Cerebellar cortex (tissue), 1 donor: ENCODE data around the gene CDK2AP2.
"Not testable (repeated sequence)": the region's sequence is repeated elsewhere in the genome, so short reads cannot be mapped to it uniquely, and the experiment has no call there.

Experiments used
- DNase-seq: peaks from one replicate; pipeline ENCODE4 v3.0.0-alpha.2; 2015; ENCODE audit warnings: low spot score

CDK2AP2 gene

GRCh38 chr11:67523556-67524479 lies 15.9 kb upstream of the CDK2AP2 start:
- no peak for DNase-seq

- DNase-seq: no peak
Measured at GRCh38 chr11:67522844-67523555, 15.0 kb upstream of the CDK2AP2 start, which contains the start of gene CABP2. Gene CABP2, minus strand, starts transcription at chr11:67523446. Its CDS starts 120 bp downstream, at chr11:67523326.

- no peak for DNase-seq
Measured at GRCh38 chr11:67522338-67522737, 14.4 kb upstream of the CDK2AP2 start.

GRCh38 chr11:67521924-67522323 lies 14.0 kb upstream of the CDK2AP2 start:
- no peak for DNase-seq

GRCh38 chr11:67520856-67521824 lies 13.2 kb upstream of the CDK2AP2 start:
- DNase-seq: no peak

- DNase-seq: no peak
Measured at GRCh38 chr11:67519726-67520125, 11.8 kb upstream of the CDK2AP2 start.

GRCh38 chr11:67517784-67518552 lies 10.0 kb upstream of the CDK2AP2 start:
- no peak for DNase-seq

- DNase-seq: no peak
Measured at GRCh38 chr11:67516806-67517205, 8.8 kb upstream of the CDK2AP2 start.

- no peak for DNase-seq
Measured at GRCh38 chr11:67514116-67514515, 6.2 kb upstream of the CDK2AP2 start.

GRCh38 chr11:67511558-67511957 lies 3.6 kb upstream of the CDK2AP2 start:
- not testable (repeated sequence) for DNase-seq

- no peak for DNase-seq
Measured at GRCh38 chr11:67510023-67510345, 2.0 kb upstream of the CDK2AP2 start.

GRCh38 chr11:67508486-67509121 lies 642 bp upstream of the CDK2AP2 start:
- DNase-seq: peak; percentile 98

GRCh38 chr11:67507242-67507863 lies 609 bp downstream of the CDK2AP2 start:
- no peak for DNase-seq

GRCh38 chr11:67506426-67507051 lies 1.4 kb downstream of the CDK2AP2 start:
- no peak for DNase-seq

GRCh38 chr11:67505605-67506396 lies 2.2 kb downstream of the CDK2AP2 start:
- peak; percentile 93 for DNase-seq

- no peak for DNase-seq
Measured at GRCh38 chr11:67504950-67505581, 2.9 kb downstream of the CDK2AP2 start, which contains the start of gene PITPNM1. Gene PITPNM1, minus strand, starts transcription at chr11:67505363. Its CDS starts 1,183 bp downstream, at chr11:67504180.

GRCh38 chr11:67504005-67504949 lies 3.7 kb downstream of the CDK2AP2 start:
- DNase-seq: no peak
